ENCODE measurements around the gene MRPS27.

Gene MRPS27

GRCh38 chr5:72295539-72295938, 24.5 kb downstream of the MRPS27 start:
- no peaks in the 10 kb centered on the region for H3K27me3 ChIP-seq (ENCODE audit: control insufficient read depth, low read length)
- TF ChIP-seq EZH2phosphoT487 (IDR thresholded peaks at IDR 0.05; ENCODE audit: borderline replicate concordance, low read length) (no peak), CTCF (IDR thresholded peaks at IDR 0.05; ENCODE audit: low read depth, low read length, poor library complexity, severe bottlenecking) (no peak)
- peak overlapping the region; percentile 72 for H3K4me3 ChIP-seq (ENCODE audit: low read length)
- H3F3A ChIP-seq (ENCODE audit: control insufficient read depth, insufficient read depth) = peaks cover 81% of the 10 kb centered on the region
- peaks cover 83% of the 10 kb centered on the region for H3K79me2 ChIP-seq (ENCODE audit: control insufficient read depth, low read length)
- no peaks in the 10 kb centered on the region for H3K9me3 ChIP-seq (ENCODE audit: control insufficient read depth, insufficient read depth, low read length)
- H3K9me2 ChIP-seq (replicated peaks; ENCODE audit: control insufficient read depth, low read length) = no peaks in the 10 kb centered on the region
- peak overlapping the region; percentile 94 for H3K4me2 ChIP-seq (ENCODE audit: low read length)
- H3K4me1 ChIP-seq (ENCODE audit: control insufficient read depth, low read length) = peaks cover 94% of the 10 kb centered on the region
- H4K20me1 ChIP-seq (ENCODE audit: control insufficient read depth, insufficient read depth, low read depth, low read length) = no peaks in the 10 kb centered on the region
- H3K36me3 ChIP-seq (ENCODE audit: control insufficient read depth, low read length) = peaks cover 79% of the 10 kb centered on the region
- H3K27ac ChIP-seq (ENCODE audit: low read depth, low read length) = peak overlapping the region; percentile 95

- H3K79me2 ChIP-seq (ENCODE audit: control insufficient read depth, low read length) = peaks cover 79% of the 10 kb centered on the region
- H3F3A ChIP-seq (ENCODE audit: control insufficient read depth, insufficient read depth) = peaks cover 75% of the 10 kb centered on the region
- peak overlapping the region; percentile 72 for H3K4me3 ChIP-seq (ENCODE audit: low read length)
- peak overlapping the region; percentile 95 for H3K27ac ChIP-seq (ENCODE audit: low read depth, low read length)
- H3K4me2 ChIP-seq (ENCODE audit: low read length) = peak overlapping the region; percentile 94
- H3K36me3 ChIP-seq (ENCODE audit: control insufficient read depth, low read length) = peaks cover 76% of the 10 kb centered on the region
- H3K4me1 ChIP-seq (ENCODE audit: control insufficient read depth, low read length) = peaks cover 94% of the 10 kb centered on the region
- no peaks in the 10 kb centered on the region for H3K27me3 ChIP-seq (ENCODE audit: control insufficient read depth, low read length)
- H3K9me2 ChIP-seq (replicated peaks; ENCODE audit: control insufficient read depth, low read length) = no peaks in the 10 kb centered on the region
- no peaks in the 10 kb centered on the region for H3K9me3 ChIP-seq (ENCODE audit: control insufficient read depth, insufficient read depth, low read length)
- H4K20me1 ChIP-seq (ENCODE audit: control insufficient read depth, insufficient read depth, low read depth, low read length) = no peaks in the 10 kb centered on the region
- no peak for TF ChIP-seq CTCF (IDR thresholded peaks at IDR 0.05; ENCODE audit: low read depth, low read length, poor library complexity, severe bottlenecking)
- no peak for TF ChIP-seq EZH2phosphoT487 (IDR thresholded peaks at IDR 0.05; ENCODE audit: borderline replicate concordance, low read length)
Observed at GRCh38 chr5:72294473-72294872, 25.6 kb downstream of the MRPS27 start.

GRCh38 chr5:72293495-72294055, 26.5 kb downstream of the MRPS27 start:
- peaks cover 94% of the 10 kb centered on the region for H3K4me1 ChIP-seq (ENCODE audit: control insufficient read depth, low read length)

More at GRCh38 chr5:72293495-72294055, 26.5 kb downstream of the MRPS27 start:
- Histone ChIP-seq H3F3A (ENCODE audit: control insufficient read depth, insufficient read depth) (peaks cover 68% of the 10 kb centered on the region), H3K4me3 (ENCODE audit: low read length) (peak overlapping the region; percentile 72), H3K9me2 (replicated peaks; ENCODE audit: control insufficient read depth, low read length) (no peaks in the 10 kb centered on the region), H3K4me2 (ENCODE audit: low read length) (peak overlapping the region; percentile 94), H4K20me1 (ENCODE audit: control insufficient read depth, insufficient read depth, low read depth, low read length) (no peaks in the 10 kb centered on the region), H3K9me3 (ENCODE audit: control insufficient read depth, insufficient read depth, low read length) (no peaks in the 10 kb centered on the region), H3K27me3 (ENCODE audit: control insufficient read depth, low read length) (no peaks in the 10 kb centered on the region), H3K79me2 (ENCODE audit: control insufficient read depth, low read length) (peaks cover 79% of the 10 kb centered on the region), H3K27ac (ENCODE audit: low read depth, low read length) (peak overlapping the region; percentile 95), H3K36me3 (ENCODE audit: control insufficient read depth, low read length) (peaks cover 78% of the 10 kb centered on the region)
- no peak for TF ChIP-seq CTCF (IDR thresholded peaks at IDR 0.05; ENCODE audit: low read depth, low read length, poor library complexity, severe bottlenecking)
- no peak for TF ChIP-seq EZH2phosphoT487 (IDR thresholded peaks at IDR 0.05; ENCODE audit: borderline replicate concordance, low read length)

Data from DOHH2 (cell line).